PC-3 (cell line): ENCODE measurements around the gene BEGAIN. TPM values are rescaled to one million over a fixed set of nuclear protein-coding genes. Genes with fewer than 3 reads are reported as not detected.

Experiments used
- ATAC-seq: fragments of 200-7000 bp; cut with Tn5 transposase; 2 replicates; pipeline ENCODE4 v1.9.1; 2020; ENCODE audit warnings: mild to moderate bottlenecking, moderate library complexity
- BruUV-seq: library from RNA; stranded (reverse); fragments of 400-500 nt; replicated peaks from 2 replicates; lab custom pipeline; 2021; lab: Mats Ljungman, UMichigan
- CTCF ChIA-PET: fragments of 300-600 bp; sonication (Branson Sonifier 250); formaldehyde crosslinking; loops from one replicate; lab custom pipeline; 2022; ENCODE audit warnings: antibody characterized with exemption; lab: Charles Lee
- POLR2A ChIA-PET: fragments of 300-600 bp; sonication (Branson Sonifier 250); formaldehyde crosslinking; loops from one replicate; lab custom pipeline; 2022; ENCODE audit warnings: antibody characterized with exemption; ENCODE audit not compliant: unreplicated experiment; lab: Charles Lee
- DNase-seq: peaks from one replicate; pipeline ENCODE4 v3.0.0-alpha.2; 2015
- H2AFZ ChIP-seq: fragments of 300-600 bp; sonication (generic); 2 replicates; pipeline ENCODE4 v1.6.0; 2016; ENCODE audit warnings: antibody characterized with exemption, low read length
- H3F3A ChIP-seq: fragments of 300-600 bp; sonication (generic); one replicate; pipeline ENCODE4 v1.6.0; 2017; ENCODE audit warnings: antibody characterized with exemption, low read length, control low read depth, mild to moderate bottlenecking; ENCODE audit not compliant: unreplicated experiment
- H3K27ac ChIP-seq: fragments of 300-600 bp; sonication (generic); 2 replicates; pipeline ENCODE4 v1.5.1; 2016; ENCODE audit warnings: mild to moderate bottlenecking, low read length
- H3K27me3 ChIP-seq: fragments of 300-600 bp; sonication (generic); 2 replicates; pipeline ENCODE4 v1.6.1; 2016; ENCODE audit warnings: low read length, mixed read lengths
- H3K36me3 ChIP-seq: fragments of 300-600 bp; sonication (generic); 2 replicates; pipeline ENCODE4 v1.6.1; 2016; ENCODE audit warnings: low read depth, mixed run types, low read length, mixed read lengths
- H3K4me1 ChIP-seq: fragments of 300-600 bp; sonication (generic); 2 replicates; pipeline ENCODE4 v1.5.1; 2016; ENCODE audit warnings: low read length; ENCODE audit not compliant: insufficient read depth
- H3K4me2 ChIP-seq: fragments of 300-600 bp; sonication (generic); 2 replicates; pipeline ENCODE4 v1.6.0; 2016; ENCODE audit warnings: low read length
- H3K4me3 ChIP-seq: fragments of 300-600 bp; sonication (generic); 2 replicates; pipeline ENCODE4 v1.5.1; 2016; ENCODE audit warnings: mild to moderate bottlenecking, low read length, mixed read lengths
- H3K79me2 ChIP-seq: fragments of 300-600 bp; sonication (generic); 2 replicates; pipeline ENCODE4 v1.6.1; 2017; ENCODE audit warnings: low read length, mixed read lengths
- H3K9ac ChIP-seq: fragments of 300-600 bp; sonication (generic); 2 replicates; pipeline ENCODE4 v1.6.0; 2016; ENCODE audit warnings: mild to moderate bottlenecking, low read length
- H3K9me2 ChIP-seq: fragments of 300-600 bp; sonication (generic); replicated peaks from 2 replicates; pipeline ENCODE4 v1.6.1; 2016; ENCODE audit warnings: mixed run types, low read length, mixed read lengths
- H3K9me3 ChIP-seq: fragments of 300-600 bp; sonication (generic); 2 replicates; pipeline ENCODE4 v1.6.1; 2016; ENCODE audit warnings: low read length, mixed read lengths
- H4K20me1 ChIP-seq: fragments of 300-600 bp; sonication (generic); 2 replicates; pipeline ENCODE4 v1.6.1; 2016; ENCODE audit warnings: low read length, mixed read lengths
- CTCF ChIP-seq: fragments of 300-600 bp; sonication (generic); conservative IDR thresholded peaks from 2 replicates; pipeline ENCODE4 v1.5.1; 2017; ENCODE audit warnings: antibody characterized with exemption, low read depth, mild to moderate bottlenecking, low read length
- EZH2 ChIP-seq: fragments of 300-600 bp; sonication (generic); IDR thresholded peaks from one replicate; pipeline ENCODE4 v1.6.1; 2017; ENCODE audit warnings: antibody characterized with exemption, mild to moderate bottlenecking, low read length; ENCODE audit not compliant: unreplicated experiment
- EZH2phosphoT487 ChIP-seq: fragments of 300-600 bp; sonication (generic); IDR thresholded peaks from 2 replicates; pipeline ENCODE4 v1.6.1; 2018; ENCODE audit warnings: mild to moderate bottlenecking, antibody characterized with exemption, low read length, borderline replicate concordance
- intact Hi-C: fragments of 100-400 bp; cut with micrococcal nuclease; formaldehyde crosslinking; loops from 2 replicates; pipeline ENCODE4 v1.9.0; 2023
- total RNA-seq: library from RNA; depleted of rRNA; stranded (reverse); fragments of >200 nt; gene quantifications from 2 replicates; pipeline ENCODE4 v1.2.3, GENCODE V29; 2014

BEGAIN gene
- total RNA-seq, 1 experiment from 2014 or later = 3.8 TPM

GRCh38 chr14:100500128-100500527 lies 87.1 kb downstream of the BEGAIN start:
- POLR2A ChIA-PET = no interaction called here
- DNase-seq (no peak), ATAC-seq (no peak)
- intact Hi-C loops = no loop called here
- Histone ChIP-seq H3F3A (no peaks in the 10 kb centered on the region), H3K27ac (no peak overlapping the region), H3K9ac (no peak overlapping the region), H3K4me3 (no peak overlapping the region), H3K27me3 (no peaks in the 10 kb centered on the region), H3K79me2 (no peaks in the 10 kb centered on the region), H3K4me2 (no peak overlapping the region), H3K9me2 (no peaks in the 10 kb centered on the region), H3K36me3 (no peaks in the 10 kb centered on the region), H3K4me1 (no peaks in the 10 kb centered on the region), H3K9me3 (no peaks in the 10 kb centered on the region), H2AFZ (no peak overlapping the region), H4K20me1 (no peaks in the 10 kb centered on the region)
- TF ChIP-seq EZH2 (no peak), EZH2phosphoT487 (no peak), CTCF (no peak)
- BruUV-seq = no TSS peak
- CTCF ChIA-PET = no interaction called here

- no peaks in the 10 kb centered on the region for H3K9me3 ChIP-seq
- no peaks in the 10 kb centered on the region for H3F3A ChIP-seq
- TF ChIP-seq EZH2 = no peak
- no peak for TF ChIP-seq CTCF
- TF ChIP-seq EZH2phosphoT487 = no peak
- H3K27ac ChIP-seq = no peak overlapping the region
- H3K9ac ChIP-seq = no peak overlapping the region
- no peak overlapping the region for H3K4me3 ChIP-seq
- no peak for ATAC-seq
- no peaks in the 10 kb centered on the region for H3K79me2 ChIP-seq
- no peaks in the 10 kb centered on the region for H4K20me1 ChIP-seq
- no TSS peak for BruUV-seq
- H3K4me1 ChIP-seq = no peaks in the 10 kb centered on the region
- no peaks in the 10 kb centered on the region for H3K9me2 ChIP-seq
- H3K27me3 ChIP-seq = no peaks in the 10 kb centered on the region
- DNase-seq = no peak
- intact Hi-C loops = no loop called here
- no peak overlapping the region for H3K4me2 ChIP-seq
- CTCF ChIA-PET = no interaction called here
- H2AFZ ChIP-seq = no peak overlapping the region
- POLR2A ChIA-PET = no interaction called here
- H3K36me3 ChIP-seq = no peaks in the 10 kb centered on the region
Measured at GRCh38 chr14:100498068-100498467, 89.1 kb downstream of the BEGAIN start.

- Histone ChIP-seq H3K9me3 (no peaks in the 10 kb centered on the region), H3K27me3 (no peaks in the 10 kb centered on the region), H3K36me3 (no peaks in the 10 kb centered on the region), H3K4me3 (no peak overlapping the region), H3K27ac (no peak overlapping the region), H3K9ac (no peak overlapping the region), H3K79me2 (no peaks in the 10 kb centered on the region), H2AFZ (no peak overlapping the region), H3K4me1 (no peaks in the 10 kb centered on the region), H4K20me1 (no peaks in the 10 kb centered on the region), H3K9me2 (no peaks in the 10 kb centered on the region), H3F3A (no peaks in the 10 kb centered on the region), H3K4me2 (no peak overlapping the region)
- no peak for ATAC-seq
- no TSS peak for BruUV-seq
- DNase-seq = no peak
- POLR2A ChIA-PET = no interaction called here
- CTCF ChIA-PET = no interaction called here
- TF ChIP-seq EZH2 (no peak), EZH2phosphoT487 (no peak), CTCF (no peak)
- intact Hi-C loops = no loop called here
Measured at GRCh38 chr14:100495917-100496316, 91.3 kb downstream of the BEGAIN start.
